Endothelial cell of umbilical vein (primary cell): ENCODE data around the gene HMGN5. TPM values are rescaled to one million over a fixed set of nuclear protein-coding genes. Genes with fewer than 3 reads are reported as not detected.

ENCODE experiments used
- BruUV-seq: library from RNA; stranded (reverse); fragments of 400-500 nt; replicated peaks from 2 replicates; lab custom pipeline; 2021; lab: Mats Ljungman, UMichigan
- CTCF ChIA-PET: fragments of 300-600, 350-600 bp; sonication (Branson Sonifier 250); formaldehyde crosslinking; loops from one replicate; lab custom pipeline; 2021; ENCODE audit warnings: antibody characterized with exemption, inconsistent platforms; lab: Charles Lee
- POLR2A ChIA-PET: fragments of 300-600, 350-600 bp; sonication (Branson Sonifier 250); formaldehyde crosslinking; loops from one replicate; lab custom pipeline; 2021; ENCODE audit warnings: antibody characterized with exemption, inconsistent platforms; lab: Charles Lee
- DNase-seq: peaks from one replicate; pipeline ENCODE4 v3.0.0-alpha.2; 2011; ENCODE audit warnings: low read depth, low spot score
- FAIRE-seq: peaks from 2 replicates; lab custom pipeline; 2011; peaks lifted over from hg19 to GRCh38; lab: Jason Lieb, UNC
- H2AFZ ChIP-seq: 2 replicates; pipeline ENCODE4 v1.6.0; 2012; ENCODE audit warnings: low read depth, low read length, control low read depth, inconsistent platforms
- H3K27ac ChIP-seq: 2 replicates; pipeline ENCODE4 v1.5.1; 2011; ENCODE audit warnings: low read depth, mild to moderate bottlenecking, control low read depth, low read length, moderate library complexity; ENCODE audit not compliant: insufficient read depth
- H3K27me3 ChIP-seq, 2 experiments: 2 replicates each; pipeline versions ENCODE4 v1.6.0 to v1.6.1; 2011; ENCODE audit warnings: low read length in 2 of 2, mixed read lengths in 1 of 2; ENCODE audit not compliant: control insufficient read depth in 2 of 2, insufficient read depth in 2 of 2
- H3K36me3 ChIP-seq, 2 experiments: 2 replicates in 1 of 2; 3 replicates in 1 of 2; pipeline ENCODE4 v1.5.1; 2011; ENCODE audit warnings: low read length in 2 of 2, mild to moderate bottlenecking in 1 of 2, moderate library complexity in 1 of 2; ENCODE audit not compliant: control insufficient read depth in 2 of 2, insufficient read depth in 2 of 2; ENCODE audit errors: extremely low read depth in 1 of 2
- H3K4me1 ChIP-seq: 3 replicates; pipeline ENCODE4 v1.5.1; 2011; ENCODE audit warnings: mild to moderate bottlenecking, low read length; ENCODE audit not compliant: control insufficient read depth, insufficient read depth; ENCODE audit errors: extremely low read depth
- H3K4me2 ChIP-seq: 2 replicates; pipeline ENCODE4 v1.6.1; 2011; ENCODE audit warnings: low read length, control low read depth, mixed read lengths; ENCODE audit not compliant: insufficient read depth
- H3K4me3 ChIP-seq, 3 experiments: fragments of 200-600 bp in 1 of 3; sonication (generic), shearing (Covaris generic) in 1 of 3; replicated peaks in 1 of 3; 2 replicates each; pipeline ENCODE4 v1.5.1; 2011 to 2016; ENCODE audit warnings: control low read depth in 3 of 3, low read length in 3 of 3, mild to moderate bottlenecking in 2 of 3, inconsistent platforms in 1 of 3, low read depth in 1 of 3, moderate library complexity in 1 of 3; ENCODE audit not compliant: insufficient read depth in 1 of 3
- H3K79me2 ChIP-seq: 2 replicates; pipeline ENCODE4 v1.6.0; 2012; ENCODE audit warnings: low read length, inconsistent platforms; ENCODE audit not compliant: control insufficient read depth, insufficient read depth
- H3K9ac ChIP-seq: replicated peaks from 2 replicates; pipeline ENCODE3; 2011; ENCODE audit warnings: low read length, control low read depth; ENCODE audit not compliant: insufficient read depth; ENCODE audit errors: extremely low read depth
- H3K9me1 ChIP-seq: replicated peaks from 3 replicates; pipeline ENCODE4 v1.6.0; 2011; ENCODE audit warnings: mild to moderate bottlenecking, low read length; ENCODE audit not compliant: control insufficient read depth, insufficient read depth; ENCODE audit errors: extremely low read depth
- H3K9me3 ChIP-seq: replicated peaks from 2 replicates; pipeline ENCODE4 v1.5.1; 2012; ENCODE audit warnings: low read length, inconsistent platforms; ENCODE audit not compliant: control insufficient read depth, insufficient read depth
- H4K20me1 ChIP-seq: replicated peaks from 2 replicates; pipeline ENCODE3; 2011; ENCODE audit warnings: mild to moderate bottlenecking, low read length; ENCODE audit not compliant: control insufficient read depth, insufficient read depth; ENCODE audit errors: extremely low read depth
- EZH2 ChIP-seq: IDR thresholded peaks from 2 replicates; pipeline ENCODE4 v1.6.1; 2012; ENCODE audit warnings: borderline replicate concordance, low read depth, mild to moderate bottlenecking, moderate library complexity, low read length, inconsistent platforms; ENCODE audit not compliant: severe bottlenecking
- FOS ChIP-seq: IDR thresholded peaks from 2 replicates; pipeline ENCODE4 v1.6.1; 2011; ENCODE audit warnings: mild to moderate bottlenecking, low read length, moderate library complexity, borderline replicate concordance; ENCODE audit not compliant: insufficient read depth
- GATA2 ChIP-seq: IDR thresholded peaks from 2 replicates; pipeline ENCODE4 v1.7.0; 2011; ENCODE audit warnings: low read depth, mild to moderate bottlenecking, moderate library complexity, mixed read lengths, low read length; ENCODE audit not compliant: insufficient read length, insufficient read depth
- MYC ChIP-seq: IDR thresholded peaks from one replicate; pipeline ENCODE4 v1.6.1; 2011; ENCODE audit warnings: mild to moderate bottlenecking, low read depth, low read length
- POLR2A ChIP-seq: IDR thresholded peaks from 2 replicates; pipeline ENCODE4 v1.6.1; 2012; ENCODE audit warnings: low read depth, mild to moderate bottlenecking, control low read depth, low read length
- dilution Hi-C: fragments of 300-500 bp; cut with MboI; formaldehyde crosslinking; loops from one replicate; pipeline ENCODE4 v1.15.0; 2019; ENCODE audit warnings: low sequenced_read_pairs; ENCODE audit not compliant: extremely low pct_ligation_motif_present
- intact Hi-C: fragments of 100-400 bp; cut with micrococcal nuclease; formaldehyde crosslinking; loops from one replicate; pipeline ENCODE4 v1.10.0; 2022
- polyA plus RNA-seq, 4 experiments: library from polyadenylated mRNA; depleted of rRNA in 3 of 4; stranded (reverse) in 3 of 4; unstranded in 1 of 4; fragments of >200 nt; gene quantifications; 2 replicates each; pipeline versions ENCODE4 v1.2.1 to v1.2.3, GENCODE V29; 2011 to 2012; ENCODE audit warnings: missing spikeins in 1 of 4
- total RNA-seq: library from RNA; stranded (reverse); gene quantifications from 2 replicates; pipeline ENCODE4 v1.2.3, GENCODE V29; 2021
- TF ChIP-seq, protein P1 (sequence below), 2 donors: IDR thresholded peaks; 1 replicate in 1 of 2; 2 replicates in 1 of 2; pipeline ENCODE4 v1.5.1; 2011; ENCODE audit warnings: low read length in 2 of 2, mild to moderate bottlenecking in 2 of 2, moderate library complexity in 2 of 2, control low read depth in 1 of 2, inconsistent platforms in 1 of 2, low read depth in 1 of 2; ENCODE audit not compliant: insufficient read depth in 1 of 2; ENCODE audit errors: extremely low read depth in 1 of 2
- TF ChIP-seq, protein P2 (sequence below): IDR thresholded peaks from 2 replicates; pipeline ENCODE4 v1.6.1; 2011; ENCODE audit not compliant: insufficient read depth, insufficient read length

Gene HMGN5
- total and polyA plus RNA-seq, 2 donors (not counting 3 experiments of a cell fraction or from before 2014, with no cell fraction given), result 0.95 to 6.1 TPM

DNA sequence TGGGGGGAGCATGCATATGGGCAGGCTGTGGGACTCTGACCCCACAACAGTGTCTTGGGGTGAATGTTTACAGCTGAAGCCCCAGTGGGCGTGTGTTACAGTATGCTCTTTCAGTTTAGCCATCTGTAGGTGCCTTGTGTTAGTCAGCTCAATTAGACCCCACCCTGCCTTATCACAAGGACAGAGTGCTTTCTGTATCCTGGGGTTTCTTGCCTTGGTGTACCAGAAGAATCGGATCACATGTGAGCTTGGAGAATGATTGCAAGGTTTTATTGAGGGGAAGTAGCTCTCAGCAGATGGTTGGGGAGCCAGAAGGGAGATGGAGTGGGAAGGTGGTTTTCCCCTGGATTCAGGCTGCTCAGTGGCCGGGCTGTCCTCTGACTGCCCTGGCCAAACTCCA lies 27.5 kb upstream of the HMGN5 start:
- no peak overlapping the region for H3K27ac ChIP-seq
- intact Hi-C loops, result no loop called here
- no peaks in the 10 kb centered on the region for H3K79me2 ChIP-seq
- no peaks in the 10 kb centered on the region for H3K27me3 ChIP-seq
- TF ChIP-seq, protein P1, sequence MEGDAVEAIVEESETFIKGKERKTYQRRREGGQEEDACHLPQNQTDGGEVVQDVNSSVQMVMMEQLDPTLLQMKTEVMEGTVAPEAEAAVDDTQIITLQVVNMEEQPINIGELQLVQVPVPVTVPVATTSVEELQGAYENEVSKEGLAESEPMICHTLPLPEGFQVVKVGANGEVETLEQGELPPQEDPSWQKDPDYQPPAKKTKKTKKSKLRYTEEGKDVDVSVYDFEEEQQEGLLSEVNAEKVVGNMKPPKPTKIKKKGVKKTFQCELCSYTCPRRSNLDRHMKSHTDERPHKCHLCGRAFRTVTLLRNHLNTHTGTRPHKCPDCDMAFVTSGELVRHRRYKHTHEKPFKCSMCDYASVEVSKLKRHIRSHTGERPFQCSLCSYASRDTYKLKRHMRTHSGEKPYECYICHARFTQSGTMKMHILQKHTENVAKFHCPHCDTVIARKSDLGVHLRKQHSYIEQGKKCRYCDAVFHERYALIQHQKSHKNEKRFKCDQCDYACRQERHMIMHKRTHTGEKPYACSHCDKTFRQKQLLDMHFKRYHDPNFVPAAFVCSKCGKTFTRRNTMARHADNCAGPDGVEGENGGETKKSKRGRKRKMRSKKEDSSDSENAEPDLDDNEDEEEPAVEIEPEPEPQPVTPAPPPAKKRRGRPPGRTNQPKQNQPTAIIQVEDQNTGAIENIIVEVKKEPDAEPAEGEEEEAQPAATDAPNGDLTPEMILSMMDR (IDR thresholded peaks at IDR 0.05; ENCODE audit: extremely low read depth in 1 of 2, insufficient read depth in 1 of 2, low read depth in 1 of 2, low read length in 2 of 2), result no peak
- TF ChIP-seq POLR2A, result no peak
- TF ChIP-seq MYC, result no peak
- TF ChIP-seq, protein P2, sequence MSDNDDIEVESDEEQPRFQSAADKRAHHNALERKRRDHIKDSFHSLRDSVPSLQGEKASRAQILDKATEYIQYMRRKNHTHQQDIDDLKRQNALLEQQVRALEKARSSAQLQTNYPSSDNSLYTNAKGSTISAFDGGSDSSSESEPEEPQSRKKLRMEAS, result no peak
- TF ChIP-seq GATA2, result no peak
- DNase-seq, result no peak
- CTCF ChIA-PET, result no interaction called here
- no peaks in the 10 kb centered on the region for H3K4me1 ChIP-seq
- dilution Hi-C loops, result no loop called here
- no peak overlapping the region for H2AFZ ChIP-seq
- FAIRE-seq, result no peak
- no peak overlapping the region for H3K9ac ChIP-seq
- BruUV-seq, result no TSS peak
- no peaks in the 10 kb centered on the region for H3K9me1 ChIP-seq
- no peaks in the 10 kb centered on the region for H3K9me3 ChIP-seq
- no peaks in the 10 kb centered on the region for H3K36me3 ChIP-seq
- POLR2A ChIA-PET, result no interaction called here
- H4K20me1 ChIP-seq, result no peaks in the 10 kb centered on the region
- H3K4me3 ChIP-seq, result no peak overlapping the region
- no peak overlapping the region for H3K4me2 ChIP-seq

DNA sequence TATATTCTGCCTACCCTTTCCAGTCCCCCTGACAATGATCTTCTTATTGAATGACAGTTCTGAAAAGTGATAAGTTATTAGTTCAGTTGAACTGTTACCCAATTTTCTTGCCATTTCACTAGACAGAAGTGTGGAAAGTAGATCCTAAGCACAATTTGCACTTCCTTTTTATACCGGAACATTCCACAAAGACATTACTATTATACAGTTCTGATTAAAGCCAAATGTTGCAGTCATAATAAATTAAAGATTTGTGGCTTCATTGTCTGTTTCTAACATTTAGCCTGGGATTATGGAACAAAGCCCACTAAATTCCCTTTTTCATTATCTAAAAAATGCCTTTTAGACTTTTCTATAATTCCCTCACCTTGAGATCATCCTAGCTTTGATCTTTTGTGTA lies 14.0 kb upstream of the HMGN5 start:
- H3K27ac ChIP-seq, result no peak overlapping the region
- H3K4me1 ChIP-seq, result no peaks in the 10 kb centered on the region
- H3K9me3 ChIP-seq, result no peaks in the 10 kb centered on the region
- ChIA-PET CTCF (no interaction called here), POLR2A (no interaction called here)
- H3K9ac ChIP-seq, result no peak overlapping the region
- dilution Hi-C loops, result no loop called here
- no peaks in the 10 kb centered on the region for H3K36me3 ChIP-seq
- no peak overlapping the region for H2AFZ ChIP-seq
- no peaks in the 10 kb centered on the region for H3K27me3 ChIP-seq
- intact Hi-C loops, result no loop called here
- BruUV-seq, result no TSS peak
- H3K79me2 ChIP-seq, result no peaks in the 10 kb centered on the region
- FAIRE-seq, result no peak
- H3K9me1 ChIP-seq, result no peaks in the 10 kb centered on the region
- no peaks in the 10 kb centered on the region for H4K20me1 ChIP-seq
- H3K4me2 ChIP-seq, result no peak overlapping the region
- TF ChIP-seq, protein P2, result no peak
- TF ChIP-seq GATA2 (no peak), POLR2A (no peak), EZH2 (no peak), FOS (no peak), MYC (no peak)
- TF ChIP-seq, protein P1 (IDR thresholded peaks at IDR 0.05; ENCODE audit: extremely low read depth in 1 of 2, insufficient read depth in 1 of 2, low read depth in 1 of 2, low read length in 2 of 2), result no peak
- H3K4me3 ChIP-seq, result no peak overlapping the region
- DNase-seq, result no peak
